Measurements from ENCODE around the gene HS3ST4.
"Not testable (repeated sequence)": the region's sequence is repeated elsewhere in the genome, so short reads cannot be mapped to it uniquely, and the experiment has no call there.

- not testable (repeated sequence) for TF ChIP-seq CTCF, POLR2AphosphoS5, POLR2A, EP300 (IDR thresholded peaks at IDR 0.05)
These were observed 406.4 kb downstream of the HS3ST4 start for GRCh38 chr16:26098206-26098605.

Measured in stomach (tissue), 4 donors.